ENCODE measurements around the gene STAT5A.
"Not testable (repeated sequence)": the region's sequence is repeated elsewhere in the genome, so short reads cannot be mapped to it uniquely, and the experiment has no call there.

The STAT5A gene

GRCh38 chr17:42287977-42288802 lies at the start of gene STAT5A:
STAT5A (plus strand) TSS chr17:42288498; CDS start chr17:42289412, 914 bp downstream.
- DNase-seq (ENCODE audit: low spot score): peak; percentile 75

- not testable (repeated sequence) for DNase-seq (ENCODE audit: low spot score)
These were observed 48.7 kb upstream of the STAT5A start for GRCh38 chr17:42239576-42239975.

GRCh38 chr17:42240201-42240600 lies 48.1 kb upstream of the STAT5A start:
- DNase-seq (ENCODE audit: low spot score): no peak

- DNase-seq (ENCODE audit: low spot score): not testable (repeated sequence)
These were observed 47.4 kb upstream of the STAT5A start for GRCh38 chr17:42240863-42241262.

GRCh38 chr17:42241871-42242270 lies 46.4 kb upstream of the STAT5A start:
- DNase-seq (ENCODE audit: low spot score): no peak

- no peak for DNase-seq (ENCODE audit: low spot score)
These were observed 44.8 kb upstream of the STAT5A start for GRCh38 chr17:42243493-42243982.

GRCh38 chr17:42244116-42244515 lies 44.2 kb upstream of the STAT5A start:
- DNase-seq (ENCODE audit: low spot score): not testable (repeated sequence)

- DNase-seq (ENCODE audit: low spot score): not testable (repeated sequence)
These were observed 43.1 kb upstream of the STAT5A start for GRCh38 chr17:42245183-42245582.

GRCh38 chr17:42246515-42246914 lies 41.8 kb upstream of the STAT5A start:
- DNase-seq (ENCODE audit: low spot score): peak; percentile 35

GRCh38 chr17:42247734-42248133 lies 40.6 kb upstream of the STAT5A start:
- no peak for DNase-seq (ENCODE audit: low spot score)

- peak; percentile 86 for DNase-seq (ENCODE audit: low spot score)
These were observed 39.7 kb upstream of the STAT5A start for GRCh38 chr17:42248351-42249179.

- DNase-seq (ENCODE audit: low spot score): peak; percentile 72
These were observed 38.4 kb upstream of the STAT5A start for GRCh38 chr17:42249681-42250446.

- no peak for DNase-seq (ENCODE audit: low spot score)
These were observed 37.2 kb upstream of the STAT5A start for GRCh38 chr17:42251115-42251514.

- DNase-seq (ENCODE audit: low spot score): peak; percentile 43
These were observed 35.4 kb upstream of the STAT5A start for GRCh38 chr17:42252597-42253550.

- no peak for DNase-seq (ENCODE audit: low spot score)
These were observed 34.7 kb upstream of the STAT5A start for GRCh38 chr17:42253578-42253977.

GRCh38 chr17:42255445-42255844 lies 32.9 kb upstream of the STAT5A start:
- DNase-seq (ENCODE audit: low spot score): no peak

- no peak for DNase-seq (ENCODE audit: low spot score)
These were observed 28.0 kb upstream of the STAT5A start for GRCh38 chr17:42260318-42260717.

GRCh38 chr17:42264366-42264765 lies 23.9 kb upstream of the STAT5A start:
- not testable (repeated sequence) for DNase-seq (ENCODE audit: low spot score)

GRCh38 chr17:42266462-42266861 lies 21.8 kb upstream of the STAT5A start:
- no peak for DNase-seq (ENCODE audit: low spot score)

GRCh38 chr17:42266918-42267766 lies 21.2 kb upstream of the STAT5A start:
- DNase-seq (ENCODE audit: low spot score): peak; percentile 74

Data from CD4-positive, alpha-beta T cell treated with Interleukin-15 for 4 hours (primary cell).